Neural progenitor cell (in vitro differentiated cells): ENCODE data around the gene STEAP3. TPM values are rescaled to one million over a fixed set of nuclear protein-coding genes. Genes with fewer than 3 reads are reported as not detected.

ENCODE experiments used
- DNase-seq: peaks from one replicate; pipeline ENCODE4 v3.0.0-alpha.2; 2016; ENCODE audit warnings: low spot score
- H2AFZ ChIP-seq: fragments of 200-600 bp; sonication (generic); replicated peaks from 2 replicates; pipeline ENCODE4 v1.6.1; 2016; ENCODE audit warnings: antibody characterized with exemption
- H3F3A ChIP-seq: fragments of 200-600 bp; sonication (generic); 2 replicates; pipeline ENCODE4 v1.6.1; 2016; ENCODE audit warnings: antibody characterized with exemption, low read depth
- H3K27ac ChIP-seq: fragments of 200-600 bp; sonication (generic); 2 replicates; pipeline ENCODE4 v1.5.1; 2016; ENCODE audit warnings: mild to moderate bottlenecking
- H3K27me3 ChIP-seq: fragments of 200-600 bp; sonication (generic); 2 replicates; pipeline ENCODE4 v1.6.1; 2016; ENCODE audit warnings: mild to moderate bottlenecking, moderate library complexity
- H3K36me3 ChIP-seq: fragments of 200-600 bp; sonication (generic); 2 replicates; pipeline ENCODE4 v1.5.1; 2016
- H3K4me1 ChIP-seq: fragments of 200-600 bp; sonication (generic); 2 replicates; pipeline ENCODE4 v1.6.1; 2016; ENCODE audit warnings: mixed run types
- H3K4me2 ChIP-seq: fragments of 200-600 bp; sonication (generic); 2 replicates; pipeline ENCODE4 v1.6.1; 2016
- H3K4me3 ChIP-seq: fragments of 200-600 bp; sonication (generic); 2 replicates; pipeline ENCODE4 v1.5.1; 2016
- H3K79me2 ChIP-seq: fragments of 200-600 bp; sonication (generic); 2 replicates; pipeline ENCODE4 v1.6.1; 2016; ENCODE audit warnings: low read depth
- H3K9ac ChIP-seq: fragments of 200-600 bp; sonication (generic); 2 replicates; pipeline ENCODE4 v1.6.1; 2016
- H3K9me3 ChIP-seq: fragments of 200-600 bp; sonication (generic); 2 replicates; pipeline ENCODE4 v1.5.1; 2016; ENCODE audit warnings: low read depth
- H4K20me1 ChIP-seq: fragments of 200-600 bp; sonication (generic); 2 replicates; pipeline ENCODE4 v1.6.1; 2016; ENCODE audit warnings: low read depth
- H3K27ac Mint-ChIP-seq: 3 replicates; pipeline ENCODE4 v1.8.0; 2021; ENCODE audit warnings: mixed read lengths
- H3K27me3 Mint-ChIP-seq: 2 replicates; pipeline ENCODE4 v1.8.0; 2022; ENCODE audit warnings: low read depth, mild to moderate bottlenecking, inconsistent platforms, moderate library complexity, mixed read lengths; ENCODE audit not compliant: insufficient read depth
- H3K36me3 Mint-ChIP-seq: 3 replicates; pipeline ENCODE4 v1.8.0; 2021; ENCODE audit warnings: mixed read lengths
- H3K4me1 Mint-ChIP-seq: 3 replicates; pipeline ENCODE4 v1.8.0; 2021; ENCODE audit warnings: mixed read lengths
- H3K4me3 Mint-ChIP-seq: 3 replicates; pipeline ENCODE4 v1.8.0; 2021; ENCODE audit warnings: mild to moderate bottlenecking, moderate library complexity, mixed read lengths
- H3K9me3 Mint-ChIP-seq: 3 replicates; pipeline ENCODE4 v1.8.0; 2020; ENCODE audit warnings: mixed read lengths
- EZH2 ChIP-seq: fragments of 200-600 bp; sonication (generic); IDR thresholded peaks from 2 replicates; pipeline ENCODE4 v1.6.1; 2017; ENCODE audit warnings: antibody characterized with exemption, mild to moderate bottlenecking, moderate library complexity
- EZH2phosphoT487 ChIP-seq: fragments of 200-600 bp; sonication (generic); IDR thresholded peaks from 2 replicates; pipeline ENCODE4 v1.6.1; 2017; ENCODE audit warnings: antibody characterized with exemption
- total RNA-seq: library from RNA; depleted of rRNA; stranded (reverse); fragments of >200 nt; gene quantifications from 2 replicates; pipeline ENCODE4 v1.2.3, GENCODE V29; 2015; ENCODE audit warnings: low replicate concordance
- TF ChIP-seq, protein P1 (sequence below): fragments of 200-600 bp; sonication (generic); IDR thresholded peaks from 2 replicates; pipeline ENCODE4 v1.5.1; 2017; ENCODE audit warnings: antibody characterized with exemption, mild to moderate bottlenecking

The STEAP3 gene
- total RNA-seq, 1 donor from 2014 or later, result 0.30 TPM

DNA sequence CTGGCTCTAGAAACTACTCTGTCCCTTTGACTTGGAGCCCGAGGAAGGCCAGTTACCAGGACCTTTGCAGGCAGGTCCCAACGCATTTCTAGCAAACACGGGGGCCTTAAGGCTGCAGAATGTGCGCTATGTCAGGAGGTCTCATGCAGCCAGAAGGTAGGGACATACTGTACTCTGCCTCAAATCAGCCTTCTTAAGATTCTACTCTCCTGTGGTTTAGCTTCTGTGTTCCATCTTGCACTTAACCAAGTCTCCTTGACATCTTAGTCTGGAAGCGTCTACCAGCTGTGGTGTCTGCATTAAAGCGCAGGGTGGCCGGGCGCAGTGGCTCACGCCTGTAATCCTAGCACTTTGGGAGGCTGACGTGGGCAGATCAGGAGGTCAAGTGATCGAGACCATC, 65.5 kb downstream of the STEAP3 start:
- Histone ChIP-seq H3K4me3 (no peak overlapping the region), H3F3A (no peaks in the 10 kb centered on the region), H2AFZ (no peak overlapping the region), H3K36me3 (no peaks in the 10 kb centered on the region), H4K20me1 (no peaks in the 10 kb centered on the region), H3K79me2 (no peaks in the 10 kb centered on the region), H3K9me3 (no peaks in the 10 kb centered on the region), H3K4me1 (no peaks in the 10 kb centered on the region), H3K27ac (no peak overlapping the region), H3K4me2 (no peak overlapping the region), H3K27me3 (no peaks in the 10 kb centered on the region), H3K9ac (no peak overlapping the region)
- H3K4me3 Mint-ChIP-seq, result no peak overlapping the region
- H3K4me1 Mint-ChIP-seq, result peaks cover 5% of the 10 kb centered on the region
- H3K9me3 Mint-ChIP-seq, result no peaks in the 10 kb centered on the region
- H3K27me3 Mint-ChIP-seq, result peaks cover 2% of the 10 kb centered on the region
- TF ChIP-seq EZH2 (no peak), EZH2phosphoT487 (no peak)
- TF ChIP-seq, protein P1, sequence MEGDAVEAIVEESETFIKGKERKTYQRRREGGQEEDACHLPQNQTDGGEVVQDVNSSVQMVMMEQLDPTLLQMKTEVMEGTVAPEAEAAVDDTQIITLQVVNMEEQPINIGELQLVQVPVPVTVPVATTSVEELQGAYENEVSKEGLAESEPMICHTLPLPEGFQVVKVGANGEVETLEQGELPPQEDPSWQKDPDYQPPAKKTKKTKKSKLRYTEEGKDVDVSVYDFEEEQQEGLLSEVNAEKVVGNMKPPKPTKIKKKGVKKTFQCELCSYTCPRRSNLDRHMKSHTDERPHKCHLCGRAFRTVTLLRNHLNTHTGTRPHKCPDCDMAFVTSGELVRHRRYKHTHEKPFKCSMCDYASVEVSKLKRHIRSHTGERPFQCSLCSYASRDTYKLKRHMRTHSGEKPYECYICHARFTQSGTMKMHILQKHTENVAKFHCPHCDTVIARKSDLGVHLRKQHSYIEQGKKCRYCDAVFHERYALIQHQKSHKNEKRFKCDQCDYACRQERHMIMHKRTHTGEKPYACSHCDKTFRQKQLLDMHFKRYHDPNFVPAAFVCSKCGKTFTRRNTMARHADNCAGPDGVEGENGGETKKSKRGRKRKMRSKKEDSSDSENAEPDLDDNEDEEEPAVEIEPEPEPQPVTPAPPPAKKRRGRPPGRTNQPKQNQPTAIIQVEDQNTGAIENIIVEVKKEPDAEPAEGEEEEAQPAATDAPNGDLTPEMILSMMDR, result no peak
- H3K27ac Mint-ChIP-seq, result no peak overlapping the region
- DNase-seq, result no peak
- no peaks in the 10 kb centered on the region for H3K36me3 Mint-ChIP-seq

DNA sequence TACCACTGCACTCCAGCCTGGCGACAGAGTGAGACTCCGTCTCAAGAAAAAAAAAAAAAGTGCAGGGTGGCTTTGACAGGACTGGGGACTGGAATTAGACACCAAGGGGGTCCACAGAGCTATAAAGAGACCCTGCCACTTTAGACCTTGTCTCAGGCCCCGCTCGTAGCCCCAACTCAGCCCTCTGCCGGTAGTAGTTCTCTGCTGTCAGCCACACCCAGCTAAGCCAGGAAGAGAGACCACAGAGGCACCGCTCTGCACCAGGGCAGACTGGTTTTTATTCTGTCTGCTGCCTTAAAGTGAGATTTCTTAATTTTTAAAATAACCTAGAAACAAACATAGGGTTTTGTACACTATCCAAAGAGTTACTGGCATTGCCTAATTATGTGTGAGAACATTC, 66.0 kb downstream of the STEAP3 start:
- H3K36me3 ChIP-seq, result no peaks in the 10 kb centered on the region
- no peak overlapping the region for H3K4me3 Mint-ChIP-seq
- no peak overlapping the region for H3K9ac ChIP-seq
- H3K4me3 ChIP-seq, result no peak overlapping the region
- H3K4me2 ChIP-seq, result no peak overlapping the region
- H3F3A ChIP-seq, result no peaks in the 10 kb centered on the region
- H3K27me3 ChIP-seq, result no peaks in the 10 kb centered on the region
- no peaks in the 10 kb centered on the region for H3K79me2 ChIP-seq
- peaks cover 5% of the 10 kb centered on the region for H3K4me1 Mint-ChIP-seq
- no peaks in the 10 kb centered on the region for H3K9me3 Mint-ChIP-seq
- H3K4me1 ChIP-seq, result no peaks in the 10 kb centered on the region
- TF ChIP-seq EZH2, result no peak
- no peak overlapping the region for H3K27ac Mint-ChIP-seq
- no peaks in the 10 kb centered on the region for H3K36me3 Mint-ChIP-seq
- H2AFZ ChIP-seq, result no peak overlapping the region
- H3K27me3 Mint-ChIP-seq, result peaks cover 2% of the 10 kb centered on the region
- no peaks in the 10 kb centered on the region for H3K9me3 ChIP-seq
- no peak for DNase-seq
- H4K20me1 ChIP-seq, result no peaks in the 10 kb centered on the region
- no peak overlapping the region for H3K27ac ChIP-seq

DNA sequence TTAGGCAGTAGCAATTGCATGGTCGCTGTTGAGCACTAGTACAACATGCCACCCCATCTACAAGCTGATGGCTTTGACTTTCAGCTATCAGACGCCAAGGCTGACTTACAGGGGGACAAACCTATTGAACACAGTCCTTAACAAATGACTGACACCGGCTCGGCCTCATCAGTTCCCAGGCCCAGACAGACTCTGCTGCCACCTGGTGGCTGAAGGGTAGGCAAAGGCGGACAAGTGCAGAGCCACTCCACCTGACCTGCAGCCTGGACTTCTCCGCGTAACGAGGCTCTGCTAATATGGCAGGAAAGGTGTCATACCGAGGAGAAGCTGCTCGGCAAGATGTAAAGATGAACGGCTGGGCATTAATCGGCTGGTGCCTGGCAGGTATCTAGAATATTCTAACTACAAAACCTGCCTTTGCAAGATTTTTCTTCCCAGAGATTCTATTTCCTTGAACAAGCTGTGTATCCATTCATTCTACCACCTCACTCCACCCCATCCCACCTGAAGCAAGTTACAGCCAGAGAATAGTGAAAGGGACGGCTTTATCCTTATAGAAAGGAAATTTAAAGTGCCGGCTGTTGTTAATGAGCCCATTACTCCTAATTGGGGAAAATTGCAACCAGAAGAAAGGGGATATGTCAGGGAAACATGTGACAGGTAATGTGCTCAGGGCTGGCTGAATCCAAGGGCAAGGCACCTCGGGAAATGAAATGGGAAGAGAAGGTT, 67.4 kb downstream of the STEAP3 start:
- DNase-seq, result peak; percentile 89
- TF ChIP-seq, protein P1, result peak; percentile 93
- TF ChIP-seq EZH2phosphoT487, result no peak
- H3K36me3 ChIP-seq, result no peaks in the 10 kb centered on the region
- no peaks in the 10 kb centered on the region for H3K36me3 Mint-ChIP-seq
- no peak overlapping the region for H3K4me3 Mint-ChIP-seq
- no peaks in the 10 kb centered on the region for H4K20me1 ChIP-seq
- H3K4me2 ChIP-seq, result no peak overlapping the region
- peaks cover 5% of the 10 kb centered on the region for H3K4me1 Mint-ChIP-seq
- no peaks in the 10 kb centered on the region for H3K9me3 ChIP-seq
- no peaks in the 10 kb centered on the region for H3F3A ChIP-seq
- no peak overlapping the region for H3K27ac Mint-ChIP-seq
- H3K79me2 ChIP-seq, result no peaks in the 10 kb centered on the region
- H2AFZ ChIP-seq, result no peak overlapping the region
- H3K27ac ChIP-seq, result no peak overlapping the region
- H3K4me3 ChIP-seq, result no peak overlapping the region
- H3K9me3 Mint-ChIP-seq, result no peaks in the 10 kb centered on the region
- peaks cover under 1% of the 10 kb centered on the region for H3K27me3 Mint-ChIP-seq
- H3K27me3 ChIP-seq, result no peaks in the 10 kb centered on the region
- H3K9ac ChIP-seq, result no peak overlapping the region
- H3K4me1 ChIP-seq, result no peaks in the 10 kb centered on the region

DNA sequence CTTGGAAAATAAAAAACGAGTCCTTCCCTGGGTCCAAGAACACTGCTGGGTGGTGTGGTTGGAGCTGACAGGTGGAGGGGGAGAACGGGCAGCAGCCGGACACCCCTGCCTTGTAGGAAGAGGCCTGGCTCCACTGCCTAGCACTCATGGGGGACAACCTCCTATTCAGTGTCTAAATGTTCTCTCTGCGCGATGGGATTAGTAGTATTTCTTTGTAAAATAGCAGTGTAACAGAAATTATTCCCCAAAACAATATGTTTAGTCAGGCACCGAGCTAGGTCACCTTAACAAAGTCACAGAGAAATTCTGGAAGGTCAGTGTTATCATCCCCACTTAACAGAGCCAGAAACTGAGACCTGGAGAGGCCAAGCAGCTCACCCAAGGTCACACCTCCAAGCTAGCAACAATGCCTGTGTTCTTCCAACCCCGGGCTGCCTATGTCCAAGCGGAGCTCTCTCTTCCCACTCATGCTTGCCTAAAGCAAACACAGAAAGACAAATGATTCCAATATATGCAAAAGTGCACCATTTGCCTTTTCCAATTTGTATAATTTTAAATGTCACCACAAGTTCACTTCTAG, 68.0 kb downstream of the STEAP3 start:
- TF ChIP-seq EZH2phosphoT487 (no peak), EZH2 (no peak)
- TF ChIP-seq, protein P1, result no peak
- Histone ChIP-seq H3K27ac (no peak overlapping the region), H3K4me3 (no peak overlapping the region), H4K20me1 (no peaks in the 10 kb centered on the region), H3K36me3 (no peaks in the 10 kb centered on the region), H3K4me2 (no peak overlapping the region), H3K79me2 (no peaks in the 10 kb centered on the region), H2AFZ (no peak overlapping the region), H3K27me3 (no peaks in the 10 kb centered on the region), H3K9me3 (no peaks in the 10 kb centered on the region), H3F3A (no peaks in the 10 kb centered on the region), H3K4me1 (no peaks in the 10 kb centered on the region), H3K9ac (no peak overlapping the region)
- H3K9me3 Mint-ChIP-seq, result no peaks in the 10 kb centered on the region
- no peak overlapping the region for H3K4me3 Mint-ChIP-seq
- H3K27me3 Mint-ChIP-seq, result no peaks in the 10 kb centered on the region
- no peak for DNase-seq
- peaks cover 5% of the 10 kb centered on the region for H3K4me1 Mint-ChIP-seq
- H3K27ac Mint-ChIP-seq, result no peak overlapping the region
- no peaks in the 10 kb centered on the region for H3K36me3 Mint-ChIP-seq
